Measurements from ENCODE around the gene GAN.

GRCh38 chr16:81403208-81403600 is 88.4 kb downstream of the GAN start:
- TF ChIP-seq CTCF (IDR thresholded peaks at IDR 0.05; ENCODE audit: insufficient read depth, low read depth, low read length) (no peak), EZH2 (IDR thresholded peaks at IDR 0.05; ENCODE audit: insufficient read depth, low read length) (no peak)

All from astrocyte (in vitro differentiated cells and primary cell).